ENCODE results near the gene TTF2. TPM values are rescaled to one million over a fixed set of nuclear protein-coding genes. Genes with fewer than 3 reads are reported as not detected.

The TTF2 gene
- total and polyA plus RNA-seq, 9 of the 15 experiments (the other 6 are each of a cell fraction or from before 2014, with no cell fraction given): 9.4 to 71.1 (median 42.1) TPM

DNA sequence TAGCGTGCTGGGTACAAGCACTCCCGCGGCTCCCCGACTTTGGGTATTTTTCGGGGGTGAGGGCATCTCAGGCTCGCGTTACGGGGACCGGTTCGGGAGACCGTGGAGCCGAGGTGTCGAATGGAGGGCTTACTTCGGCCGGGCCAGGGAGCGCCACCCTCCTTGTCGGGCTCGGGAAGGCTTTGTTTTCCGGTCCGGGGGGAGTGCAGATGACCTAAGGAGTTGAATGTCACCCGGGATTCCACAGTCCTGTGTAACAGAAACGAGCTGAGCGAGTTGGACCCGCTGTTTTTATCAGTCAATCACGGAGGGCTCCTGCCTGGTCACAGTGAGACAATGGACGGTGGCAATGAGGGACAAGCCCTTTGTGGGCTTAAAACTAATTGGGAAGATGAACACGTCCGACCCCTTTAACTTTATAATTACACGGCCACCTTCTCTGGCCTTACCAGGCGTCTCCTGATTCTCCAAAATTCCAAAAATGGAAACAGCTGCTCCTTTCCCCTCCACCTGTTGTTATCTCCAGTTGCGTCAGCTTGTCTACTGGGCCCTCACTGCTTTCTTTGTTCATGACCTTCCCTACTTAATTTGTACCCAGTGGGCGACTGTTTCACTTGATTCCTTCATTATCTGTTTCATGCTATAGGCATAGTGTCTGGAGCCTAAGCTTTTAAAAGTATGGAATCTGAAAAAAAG, 62.4 kb downstream of the TTF2 start (continued):
- no peak for TF ChIP-seq ATF2 (CRISPR knock-in tag; IDR thresholded peaks at IDR 0.05)
- no peak for TF ChIP-seq BMI1 (IDR thresholded peaks at IDR 0.05; ENCODE audit: low read length)
- no peak for TF ChIP-seq TRIM25 (IDR thresholded peaks at IDR 0.05; ENCODE audit: borderline replicate concordance)
- TF ChIP-seq JUN (IDR thresholded peaks at IDR 0.05; ENCODE audit: borderline replicate concordance, low read depth, low read length): no peak
- TF ChIP-seq JUN (CRISPR knock-in tag; IDR thresholded peaks at IDR 0.05; ENCODE audit: borderline replicate concordance): no peak
- TF ChIP-seq ZC3H11A (IDR thresholded peaks at IDR 0.05; ENCODE audit: low read depth, low read length): no peak
- no peak for TF ChIP-seq CBX3 (IDR thresholded peaks at IDR 0.05; ENCODE audit: borderline replicate concordance in 1 of 2, low read length in 2 of 2)
- TF ChIP-seq SMARCA4 (IDR thresholded peaks at IDR 0.05): no peak
- TF ChIP-seq ZNF121 (CRISPR knock-in tag; conservative IDR thresholded peaks at IDR 0.05): no peak
- TF ChIP-seq ZNF644 (tag; IDR thresholded peaks at IDR 0.05; ENCODE audit: low read depth): no peak
- TF ChIP-seq ZNF655 (CRISPR knock-in tag; IDR thresholded peaks at IDR 0.05): no peak
- TF ChIP-seq, protein P1, sequence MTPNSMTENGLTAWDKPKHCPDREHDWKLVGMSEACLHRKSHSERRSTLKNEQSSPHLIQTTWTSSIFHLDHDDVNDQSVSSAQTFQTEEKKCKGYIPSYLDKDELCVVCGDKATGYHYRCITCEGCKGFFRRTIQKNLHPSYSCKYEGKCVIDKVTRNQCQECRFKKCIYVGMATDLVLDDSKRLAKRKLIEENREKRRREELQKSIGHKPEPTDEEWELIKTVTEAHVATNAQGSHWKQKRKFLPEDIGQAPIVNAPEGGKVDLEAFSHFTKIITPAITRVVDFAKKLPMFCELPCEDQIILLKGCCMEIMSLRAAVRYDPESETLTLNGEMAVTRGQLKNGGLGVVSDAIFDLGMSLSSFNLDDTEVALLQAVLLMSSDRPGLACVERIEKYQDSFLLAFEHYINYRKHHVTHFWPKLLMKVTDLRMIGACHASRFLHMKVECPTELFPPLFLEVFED (CRISPR knock-in tag; conservative IDR thresholded peaks at IDR 0.05): no peak
- TF ChIP-seq ZNF586 (CRISPR knock-in tag; conservative IDR thresholded peaks at IDR 0.05): no peak
- TF ChIP-seq POLR3A (IDR thresholded peaks at IDR 0.05; ENCODE audit: borderline replicate concordance, extremely low read depth, insufficient read depth, insufficient read length): no peak
- TF ChIP-seq GTF2E2 (tag; IDR thresholded peaks at IDR 0.05): 0 out of 2 replicates have a peak, but pooled peaks have one; percentile 40
- no peak for TF ChIP-seq IRF1 (CRISPR knock-in tag; IDR thresholded peaks at IDR 0.05; ENCODE audit: borderline replicate concordance)
- TF ChIP-seq, protein P2, sequence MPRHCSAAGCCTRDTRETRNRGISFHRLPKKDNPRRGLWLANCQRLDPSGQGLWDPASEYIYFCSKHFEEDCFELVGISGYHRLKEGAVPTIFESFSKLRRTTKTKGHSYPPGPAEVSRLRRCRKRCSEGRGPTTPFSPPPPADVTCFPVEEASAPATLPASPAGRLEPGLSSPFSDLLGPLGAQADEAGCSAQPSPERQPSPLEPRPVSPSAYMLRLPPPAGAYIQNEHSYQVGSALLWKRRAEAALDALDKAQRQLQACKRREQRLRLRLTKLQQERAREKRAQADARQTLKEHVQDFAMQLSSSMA (CRISPR knock-in tag; IDR thresholded peaks at IDR 0.05): no peak
- TF ChIP-seq MEF2D (tag; conservative IDR thresholded peaks at IDR 0.05; ENCODE audit: low read depth): no peak

Data from K562 (cell line).